Left hindlimb (tissue), 1 donor: Measurements from ENCODE around the gene RAB29.

Source experiments
- DNase-seq: peaks from one replicate; pipeline ENCODE4 v3.0.0-alpha.2; 2018

RAB29 gene

DNA sequence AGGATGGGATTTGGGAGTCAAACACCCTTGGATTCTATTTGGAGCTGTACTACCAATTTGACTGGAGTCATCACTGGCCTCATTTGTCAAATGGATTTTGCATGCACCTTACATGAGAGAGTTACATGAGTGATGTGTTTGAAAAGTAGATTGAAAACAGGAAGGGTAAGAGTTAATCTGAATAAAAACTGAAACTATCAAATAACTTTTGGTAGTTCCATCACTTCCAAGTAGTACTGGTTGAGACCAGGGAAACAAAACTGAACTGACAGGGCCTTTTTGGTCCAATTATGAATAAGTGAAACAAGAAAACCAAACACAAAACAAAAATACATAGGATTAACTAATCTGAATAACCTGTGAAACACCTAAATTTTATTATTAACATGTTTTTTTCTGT, 55.5 kb downstream of the RAB29 start:
- no peak for DNase-seq

DNA sequence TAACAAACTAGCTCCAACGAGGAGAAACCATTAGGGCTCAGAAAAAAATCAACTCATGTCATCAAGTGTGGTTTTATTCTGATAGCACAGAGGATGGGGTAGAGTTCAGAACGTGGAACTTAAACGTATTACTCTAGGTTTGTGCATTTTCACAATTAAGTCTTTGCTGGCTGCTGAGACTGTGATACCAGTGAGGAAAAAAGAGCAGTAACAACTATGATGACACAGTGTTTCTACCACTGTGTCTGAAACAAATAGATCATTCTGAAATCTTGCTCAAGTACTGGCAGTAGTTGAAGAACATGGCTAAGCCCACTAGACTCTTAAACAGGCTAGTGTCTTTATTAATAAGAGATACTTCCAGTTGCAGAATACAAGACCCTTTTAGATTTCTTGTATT, 56.3 kb downstream of the RAB29 start:
- DNase-seq, result no peak
